ENCODE measurements around the gene ARSG. TPM values are rescaled to one million over a fixed set of nuclear protein-coding genes. Genes with fewer than 3 reads are reported as not detected.

ARSG gene
- total RNA-seq, 1 donor from 2014 or later: 6.2 TPM

- peaks cover 8% of the 10 kb centered on the region for H3K4me1 Mint-ChIP-seq
- no peak overlapping the region for H3K4me3 Mint-ChIP-seq
- DNase-seq (ENCODE audit: low read depth, low spot score): no peak
- no peaks in the 10 kb centered on the region for H3K9me3 Mint-ChIP-seq
- H3K36me3 Mint-ChIP-seq (ENCODE audit: low read depth): no peaks in the 10 kb centered on the region
- H3K27ac Mint-ChIP-seq (ENCODE audit: unreplicated experiment): no peak overlapping the region
- no peaks in the 10 kb centered on the region for H3K27me3 Mint-ChIP-seq (ENCODE audit: low read depth)
- TF ChIP-seq, protein P1, sequence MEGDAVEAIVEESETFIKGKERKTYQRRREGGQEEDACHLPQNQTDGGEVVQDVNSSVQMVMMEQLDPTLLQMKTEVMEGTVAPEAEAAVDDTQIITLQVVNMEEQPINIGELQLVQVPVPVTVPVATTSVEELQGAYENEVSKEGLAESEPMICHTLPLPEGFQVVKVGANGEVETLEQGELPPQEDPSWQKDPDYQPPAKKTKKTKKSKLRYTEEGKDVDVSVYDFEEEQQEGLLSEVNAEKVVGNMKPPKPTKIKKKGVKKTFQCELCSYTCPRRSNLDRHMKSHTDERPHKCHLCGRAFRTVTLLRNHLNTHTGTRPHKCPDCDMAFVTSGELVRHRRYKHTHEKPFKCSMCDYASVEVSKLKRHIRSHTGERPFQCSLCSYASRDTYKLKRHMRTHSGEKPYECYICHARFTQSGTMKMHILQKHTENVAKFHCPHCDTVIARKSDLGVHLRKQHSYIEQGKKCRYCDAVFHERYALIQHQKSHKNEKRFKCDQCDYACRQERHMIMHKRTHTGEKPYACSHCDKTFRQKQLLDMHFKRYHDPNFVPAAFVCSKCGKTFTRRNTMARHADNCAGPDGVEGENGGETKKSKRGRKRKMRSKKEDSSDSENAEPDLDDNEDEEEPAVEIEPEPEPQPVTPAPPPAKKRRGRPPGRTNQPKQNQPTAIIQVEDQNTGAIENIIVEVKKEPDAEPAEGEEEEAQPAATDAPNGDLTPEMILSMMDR (conservative IDR thresholded peaks at IDR 0.05): no peak
Measured at GRCh38 chr17:68441070-68441770, 149.9 kb downstream of the ARSG start.

GRCh38 chr17:68443972-68444464, 152.7 kb downstream of the ARSG start:
- Mint-ChIP-seq H3K36me3 (ENCODE audit: low read depth) (no peaks in the 10 kb centered on the region), H3K27me3 (ENCODE audit: low read depth) (no peaks in the 10 kb centered on the region), H3K27ac (ENCODE audit: unreplicated experiment) (no peak overlapping the region), H3K9me3 (no peaks in the 10 kb centered on the region), H3K4me3 (no peak overlapping the region), H3K4me1 (peaks cover 5% of the 10 kb centered on the region)
- DNase-seq (ENCODE audit: low read depth, low spot score): no peak
- TF ChIP-seq, protein P1 (conservative IDR thresholded peaks at IDR 0.05): no peak

DNA sequence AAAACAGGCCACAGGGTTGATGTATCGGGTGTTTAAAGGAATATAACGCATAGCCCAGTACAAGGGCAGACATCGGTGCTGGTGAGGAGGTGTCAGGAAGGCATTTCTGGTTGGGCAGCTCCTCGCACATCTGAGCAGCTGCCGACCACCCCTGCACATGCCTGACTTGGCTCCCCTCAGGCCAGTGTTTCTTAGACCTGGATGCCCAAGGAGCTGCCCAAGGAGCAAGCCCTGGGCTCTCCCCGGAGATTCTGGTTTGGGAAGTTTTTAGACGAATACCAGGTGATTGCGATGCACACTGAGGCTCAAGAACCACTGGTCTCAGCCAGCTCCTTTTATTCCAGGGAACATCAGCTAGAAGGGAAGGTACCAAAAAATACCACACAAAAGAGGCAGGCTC, 154.4 kb downstream of the ARSG start:
- no peak for DNase-seq (ENCODE audit: low read depth, low spot score)
- no peaks in the 10 kb centered on the region for H3K27me3 Mint-ChIP-seq (ENCODE audit: low read depth)
- H3K9me3 Mint-ChIP-seq: no peaks in the 10 kb centered on the region
- peaks cover 4% of the 10 kb centered on the region for H3K36me3 Mint-ChIP-seq (ENCODE audit: low read depth)
- H3K27ac Mint-ChIP-seq (ENCODE audit: unreplicated experiment): no peak overlapping the region
- TF ChIP-seq, protein P1 (conservative IDR thresholded peaks at IDR 0.05): no peak
- H3K4me1 Mint-ChIP-seq: peaks cover 5% of the 10 kb centered on the region
- no peak overlapping the region for H3K4me3 Mint-ChIP-seq

- Mint-ChIP-seq H3K4me1 (no peaks in the 10 kb centered on the region), H3K4me3 (no peak overlapping the region), H3K27me3 (ENCODE audit: low read depth) (no peaks in the 10 kb centered on the region)
Measured at GRCh38 chr17:68446626-68447041, 155.3 kb downstream of the ARSG start.

DNA sequence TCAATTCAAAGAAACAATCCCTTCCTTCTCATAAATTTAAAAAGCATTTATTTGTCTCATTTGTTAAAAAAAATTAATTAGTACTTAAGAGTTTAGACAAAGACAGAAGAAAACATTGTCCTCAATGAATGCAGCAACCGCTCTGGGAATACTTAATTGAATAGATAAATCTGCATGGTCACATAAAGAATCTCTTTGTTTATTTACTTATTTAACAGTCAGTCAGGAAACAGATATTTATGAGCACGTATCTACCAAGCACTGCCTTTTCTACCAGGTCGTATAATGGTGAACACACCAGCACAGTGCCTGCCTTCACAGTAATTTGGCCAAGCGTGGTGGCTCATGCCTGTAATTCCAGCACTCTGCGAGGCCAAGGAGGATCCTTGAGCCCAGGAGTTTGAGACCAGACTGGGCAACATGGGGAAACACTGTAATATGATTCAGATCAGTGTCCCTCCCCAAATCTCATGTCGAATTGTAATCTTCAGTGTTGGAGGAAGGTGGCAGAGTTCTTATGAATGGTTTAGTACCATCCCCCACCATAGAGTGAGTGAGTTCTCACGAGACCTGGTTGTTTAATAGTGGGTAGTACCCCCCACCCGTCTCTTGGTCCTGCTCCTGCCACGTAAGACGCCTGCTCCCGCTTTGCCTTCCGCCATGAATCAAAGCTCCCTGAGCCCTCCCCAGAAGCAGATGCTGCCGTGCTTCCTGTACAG, 157.9 kb downstream of the ARSG start:
- no peak overlapping the region for H3K4me3 Mint-ChIP-seq
- peak overlapping the region; percentile 67 for H3K27ac Mint-ChIP-seq (ENCODE audit: unreplicated experiment)
- no peaks in the 10 kb centered on the region for H3K9me3 Mint-ChIP-seq
- no peak for DNase-seq (ENCODE audit: low read depth, low spot score)
- no peaks in the 10 kb centered on the region for H3K27me3 Mint-ChIP-seq (ENCODE audit: low read depth)
- peaks cover 4% of the 10 kb centered on the region for H3K36me3 Mint-ChIP-seq (ENCODE audit: low read depth)
- no peaks in the 10 kb centered on the region for H3K4me1 Mint-ChIP-seq
- TF ChIP-seq, protein P1 (conservative IDR thresholded peaks at IDR 0.05): no peak

More at GRCh38 chr17:68446626-68447041, 155.3 kb downstream of the ARSG start:
- TF ChIP-seq, protein P1 (conservative IDR thresholded peaks at IDR 0.05): no peak
- no peak for DNase-seq (ENCODE audit: low read depth, low spot score)
- Mint-ChIP-seq H3K36me3 (ENCODE audit: low read depth) (peaks cover 4% of the 10 kb centered on the region), H3K27ac (ENCODE audit: unreplicated experiment) (no peak overlapping the region), H3K9me3 (no peaks in the 10 kb centered on the region)

All from neural crest cell (in vitro differentiated cells).